Lung (tissue), 12 donors: ENCODE results near the gene CALD1. TPM values are rescaled to one million over a fixed set of nuclear protein-coding genes. Genes with fewer than 3 reads are reported as not detected.

Experiments
- ATAC-seq: fragments of 200-7000 bp; cut with Tn5 transposase; one replicate; pipeline ENCODE4 v1.9.1; 2020; ENCODE audit warnings: moderate number of reproducible peaks; ENCODE audit not compliant: insufficient read depth, low FRiP score
- DNase-seq, 3 donors: peaks; one replicate each; pipeline ENCODE4 v3.0.0-alpha.2; 2013 to 2017
- H3K27ac ChIP-seq, 2 donors: one replicate each; pipeline ENCODE4 v1.5.1; 2013; ENCODE audit warnings: mild to moderate bottlenecking in 2 of 2, moderate library complexity in 2 of 2, control low read depth in 1 of 2, inconsistent platforms in 1 of 2, low read depth in 1 of 2, low read length in 1 of 2
- H3K27me3 ChIP-seq, 3 donors: one replicate each; pipeline ENCODE4 v1.5.1; 2013; ENCODE audit warnings: low read length in 2 of 3; ENCODE audit not compliant: control insufficient read depth in 3 of 3, insufficient read depth in 3 of 3
- H3K36me3 ChIP-seq, 4 donors: one replicate each; pipeline ENCODE4 v1.5.1; 2013; ENCODE audit warnings: low read length in 4 of 4, mild to moderate bottlenecking in 1 of 4, moderate library complexity in 1 of 4; ENCODE audit not compliant: control insufficient read depth in 4 of 4, insufficient read depth in 4 of 4
- H3K4me1 ChIP-seq, 5 donors: one replicate each; pipeline ENCODE4 v1.5.1; 2013; ENCODE audit warnings: low read length in 5 of 5, mild to moderate bottlenecking in 2 of 5, moderate library complexity in 1 of 5; ENCODE audit not compliant: control insufficient read depth in 5 of 5, insufficient read depth in 5 of 5
- H3K4me3 ChIP-seq: one replicate; pipeline ENCODE4 v1.5.1; 2013; ENCODE audit warnings: mild to moderate bottlenecking, control low read depth, moderate library complexity
- H3K9ac ChIP-seq, 2 donors: one replicate each; pipeline ENCODE4 v1.5.1; 2013; ENCODE audit warnings: low read length in 2 of 2, control low read depth in 1 of 2; ENCODE audit not compliant: insufficient read depth in 1 of 2
- H3K9me3 ChIP-seq, 4 donors: one replicate each; pipeline ENCODE4 v1.5.1; 2013; ENCODE audit warnings: low read length in 3 of 4, mild to moderate bottlenecking in 1 of 4, moderate library complexity in 1 of 4; ENCODE audit not compliant: control insufficient read depth in 4 of 4, insufficient read depth in 3 of 4
- CTCF ChIP-seq: IDR thresholded peaks from 2 replicates; pipeline ENCODE4 v1.5.1; 2012; ENCODE audit warnings: mild to moderate bottlenecking; ENCODE audit errors: control extremely low read depth, extremely low read depth
- WGBS, 2 donors: extraction: QIAGEN DNeasy Blood & Tissue Kit; methylation state at CpG; one replicate each; pipeline ENCODE4 v1.1.7; 2013; 5-methylcytosine and 5-hydroxymethylcytosine counted together
- polyA plus RNA-seq, 2 donors: library from polyadenylated mRNA; stranded (reverse); fragments of 200-250 nt; gene quantifications; one replicate each; pipeline ENCODE4 v1.2.1, GENCODE V29; 2013
- total RNA-seq, 2 donors: library from RNA; depleted of rRNA in 1 of 2; stranded (reverse); fragments of >200 nt in 1 of 2; gene quantifications; one replicate each; pipeline ENCODE4 v1.2.1, GENCODE V29; 2014 to 2021
- donor health status: control.
- donor health status: control.
- donor health status: Bipolar disorder and iron deficiency.
- donor health status: healthy.
- donor health status: DM: yes; HTN: yes; CAD: no.

CALD1 gene
- total and polyA plus RNA-seq, 4 donors: 56.4 to 173 (median 92.0) TPM

- DNase-seq: no peak
- no peak for TF ChIP-seq CTCF
- peaks cover 0 to 21% (median 0%) of the 10 kb centered on the region in 3 donors for H3K27me3 ChIP-seq
Measured at GRCh38 chr7:134747326-134747725, 32.1 kb upstream of the CALD1 start.

GRCh38 chr7:134750083-134751062 is 29.1 kb upstream of the CALD1 start:
- H3K9me3 ChIP-seq: no peaks in the 10 kb centered on the region
- no peak overlapping the region for H3K9ac ChIP-seq
- no peaks in the 10 kb centered on the region for H3K36me3 ChIP-seq
- H3K27me3 ChIP-seq: peaks cover 0 to 36% (median 0%) of the 10 kb centered on the region in 3 donors
- no peaks in the 10 kb centered on the region for H3K4me1 ChIP-seq
- DNase-seq: peak in 2 of 3 donors; percentile 38 to 39
- 74 to 77% methylated on average over 6 of the region's 6 CpGs for WGBS, 2 donors
- no peak overlapping the region for H3K27ac ChIP-seq
- ATAC-seq: no peak
- no peak overlapping the region for H3K4me3 ChIP-seq
- peak; percentile 31 for TF ChIP-seq CTCF

More at GRCh38 chr7:134747326-134747725, 32.1 kb upstream of the CALD1 start:
- no peaks in the 10 kb centered on the region for H3K36me3 ChIP-seq
- no peak overlapping the region for H3K4me3 ChIP-seq
- H3K9me3 ChIP-seq: no peaks in the 10 kb centered on the region
- 90% methylated on average over 5 of the region's 5 CpGs for WGBS, 2 donors
- H3K27ac ChIP-seq: no peak overlapping the region
- ATAC-seq: no peak
- H3K4me1 ChIP-seq: peaks cover 0 to 14% (median 0%) of the 10 kb centered on the region in 5 donors
- H3K9ac ChIP-seq: no peak overlapping the region

GRCh38 chr7:134752006-134752760 is 27.3 kb upstream of the CALD1 start:
- peaks cover 0 to 31% (median 0%) of the 10 kb centered on the region in 3 donors for H3K27me3 ChIP-seq
- no peak overlapping the region for H3K4me3 ChIP-seq
- no peaks in the 10 kb centered on the region for H3K36me3 ChIP-seq
- no peak for ATAC-seq
- H3K9ac ChIP-seq: no peak overlapping the region
- 77 to 81% methylated on average over 6 of the region's 6 CpGs for WGBS, 2 donors
- DNase-seq: no peak
- TF ChIP-seq CTCF: no peak
- H3K9me3 ChIP-seq: no peaks in the 10 kb centered on the region
- no peaks in the 10 kb centered on the region for H3K4me1 ChIP-seq
- no peak overlapping the region for H3K27ac ChIP-seq
